Left colon (tissue), 2 donors: ENCODE measurements around the gene METTL5. TPM values are rescaled to one million over a fixed set of nuclear protein-coding genes. Genes with fewer than 3 reads are reported as not detected.

Source experiments
- total RNA-seq, 2 donors: library from RNA; stranded (reverse); fragmentation: NEBNext Ultra II Directional; extraction: Animal tissue kit (Norgen Biotek cat#: 25700); gene quantifications; one replicate each; pipeline ENCODE4 v1.2.1, GENCODE V29; 2021
- donor health status: DM: no; HTN: no; CAD: no.
- donor health status: DM: yes; HTN: yes; CAD: no.

Gene METTL5
- total RNA-seq, 2 donors from 2014 or later, result 42.2 to 44.7 TPM

Other genes with a start within 250 kb of the METTL5 start
- 10 to 100 TPM; 46.9 to 50.5 TPM for gene PPIG, start 240.6 kb downstream of the METTL5 start, total RNA-seq
- not detected for gene CFAP210, start 130.5 kb downstream of the METTL5 start, total RNA-seq
- gene PHOSPHO2, start 130.4 kb downstream of the METTL5 start, total RNA-seq, result 1 to 10 TPM; 7.4 to 8.3 TPM
- 10 to 100 TPM in 1 of 2 donors, 1 to 10 TPM in 1; 9.7 to 12.9 TPM for gene KLHL23, start 91.1 kb downstream of the METTL5 start, total RNA-seq
- gene SSB, start 26.0 kb downstream of the METTL5 start, total RNA-seq, result 10 to 100 TPM; 40.5 to 43.7 TPM
- gene UBR3, start 2.5 kb upstream of the METTL5 start, total RNA-seq, result 10 to 100 TPM; 36.8 to 41.5 TPM